ENCODE measurements around the gene IFNA8.
"Not testable (repeated sequence)": the region's sequence is repeated elsewhere in the genome, so short reads cannot be mapped to it uniquely, and the experiment has no call there.

Gene IFNA8

DNA sequence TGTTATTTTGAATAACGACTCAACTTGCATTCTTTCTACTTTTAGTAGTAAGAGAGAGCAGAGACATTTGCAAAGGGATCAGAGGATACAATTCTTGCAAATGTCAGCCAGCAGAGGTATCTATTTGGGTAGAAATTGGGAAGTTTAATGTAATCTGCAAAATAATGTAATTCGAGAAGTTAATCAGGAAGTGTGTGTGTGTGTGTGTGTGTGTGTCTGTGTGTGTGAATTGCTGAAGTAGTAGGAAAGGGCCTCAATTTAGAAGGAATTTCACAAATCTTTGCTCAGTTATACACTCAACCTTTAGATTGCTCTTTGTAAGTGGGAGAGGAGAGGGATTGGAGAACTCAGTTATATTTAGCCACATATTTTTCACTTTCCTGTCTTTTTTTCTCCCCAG lies 20.3 kb downstream of the IFNA8 start:
- DNase-seq: no peak

DNA sequence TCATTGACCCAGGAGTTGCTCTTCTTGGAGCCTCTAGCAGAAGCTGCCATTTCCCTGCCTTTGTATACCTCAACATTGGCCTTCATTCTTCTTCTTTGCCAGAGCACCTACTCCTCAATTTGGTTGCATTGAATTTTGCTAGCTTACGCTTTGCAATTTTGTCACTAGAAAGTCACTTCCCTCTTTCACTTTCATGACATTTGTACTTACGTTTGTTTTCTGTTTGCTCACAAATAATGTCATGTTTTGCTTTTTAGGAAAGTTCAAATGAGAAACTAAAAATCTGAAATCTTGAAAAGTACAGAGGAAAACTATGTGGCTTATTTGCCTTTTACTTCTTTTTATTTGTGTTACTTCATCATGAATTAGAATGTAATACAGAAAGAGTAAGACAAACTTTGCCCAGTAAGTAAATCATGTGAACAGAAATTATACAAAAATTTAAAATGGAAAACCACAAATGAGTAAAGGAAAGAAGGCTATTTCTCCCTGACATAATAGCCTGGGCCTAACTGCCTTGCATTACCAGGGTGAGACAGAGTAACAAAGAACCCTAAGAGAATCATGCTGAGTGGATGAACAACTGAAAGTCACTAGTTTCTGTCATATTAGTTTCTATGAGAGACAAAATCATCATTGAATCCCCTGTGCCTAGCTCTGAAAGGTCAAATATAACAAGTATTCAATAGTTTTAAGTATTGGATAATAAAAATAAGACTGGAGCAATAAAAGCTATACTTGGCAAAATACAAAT lies 23.9 kb downstream of the IFNA8 start:
- no peak for DNase-seq

- DNase-seq: peak; percentile 67
Measured at GRCh38 chr9:21434202-21435014, 25.5 kb downstream of the IFNA8 start.

- DNase-seq: not testable (repeated sequence)
Measured at GRCh38 chr9:21435015-21435383, 26.1 kb downstream of the IFNA8 start.

DNA sequence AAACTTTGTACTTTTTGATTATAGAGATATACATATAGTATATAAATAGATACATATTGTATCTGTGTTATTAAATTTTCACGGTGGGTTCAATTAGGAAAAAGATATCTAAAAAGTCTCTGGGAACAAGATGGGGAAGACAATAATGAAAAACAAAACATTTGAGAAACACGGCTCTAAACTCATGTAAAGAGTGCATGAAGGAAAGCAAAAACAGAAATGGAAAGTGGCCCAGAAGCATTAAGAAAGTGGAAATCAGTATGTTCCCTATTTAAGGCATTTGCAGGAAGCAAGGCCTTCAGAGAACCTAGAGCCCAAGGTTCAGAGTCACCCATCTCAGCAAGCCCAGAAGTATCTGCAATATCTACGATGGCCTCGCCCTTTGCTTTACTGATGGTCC lies 31.2 kb downstream of the IFNA8 start, which contains the start of gene IFNA1:
TSS of gene IFNA1 (plus strand) at position 301 of the 400 bp plus-strand sequence. CDS start at position 370, 69 bp downstream.
- no peak for DNase-seq

DNA sequence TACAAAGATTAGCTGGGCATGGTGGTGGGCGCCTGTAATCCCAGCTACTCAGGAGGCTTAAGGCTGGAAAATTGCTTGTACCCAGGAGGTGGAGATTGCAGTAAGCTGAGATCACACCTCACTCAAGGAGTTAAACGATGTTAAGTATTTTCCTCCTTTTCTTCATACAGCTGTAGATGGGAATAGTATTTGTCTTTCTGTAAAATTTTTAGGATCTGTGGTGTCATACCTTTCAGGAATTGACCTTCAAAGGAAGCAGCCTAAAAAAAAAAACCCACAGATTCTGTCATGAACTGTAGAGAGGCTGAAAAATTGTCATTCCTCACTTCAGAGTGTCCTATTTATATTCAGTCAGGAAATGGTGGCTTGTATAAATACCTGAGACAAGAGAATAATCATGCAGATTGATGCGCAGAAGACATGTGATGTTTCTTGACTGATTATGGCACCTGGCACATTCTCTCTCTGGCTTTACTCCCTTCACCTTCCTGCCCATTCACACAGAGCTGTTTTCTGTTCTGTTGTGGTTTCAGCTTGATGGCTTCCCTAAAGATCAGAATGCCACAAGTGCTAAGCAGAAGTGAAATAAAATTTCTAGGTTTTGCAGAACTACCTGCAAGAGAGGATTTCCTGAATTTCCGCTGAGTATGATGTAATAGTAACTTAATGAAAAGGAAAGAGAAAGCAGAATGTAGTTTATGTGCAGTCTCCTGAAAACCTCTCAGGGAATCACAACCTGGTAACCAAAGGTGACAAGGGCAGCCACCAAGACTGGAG lies 35.1 kb downstream of the IFNA8 start:
- DNase-seq: no peak

DNA sequence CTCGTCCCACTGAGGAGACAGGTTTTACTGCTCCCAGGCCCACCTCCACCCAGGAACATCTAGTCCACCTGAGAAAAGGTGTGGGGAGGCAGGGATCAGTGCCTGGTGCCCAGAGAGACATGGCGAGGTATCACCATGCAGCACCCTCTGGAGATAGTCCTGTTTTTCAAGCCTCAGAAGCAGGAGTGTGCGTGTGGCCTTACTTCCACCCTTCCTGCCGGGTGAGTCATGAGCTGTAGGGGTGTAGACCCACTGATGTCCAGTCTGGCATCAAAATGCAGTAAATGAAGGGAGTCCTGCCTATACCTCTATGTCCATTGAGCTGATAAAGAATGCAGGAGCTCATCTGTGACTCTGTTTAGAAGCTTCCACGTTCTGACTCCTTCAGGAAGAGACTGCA lies 40.4 kb downstream of the IFNA8 start:
- DNase-seq: not testable (repeated sequence)

DNA sequence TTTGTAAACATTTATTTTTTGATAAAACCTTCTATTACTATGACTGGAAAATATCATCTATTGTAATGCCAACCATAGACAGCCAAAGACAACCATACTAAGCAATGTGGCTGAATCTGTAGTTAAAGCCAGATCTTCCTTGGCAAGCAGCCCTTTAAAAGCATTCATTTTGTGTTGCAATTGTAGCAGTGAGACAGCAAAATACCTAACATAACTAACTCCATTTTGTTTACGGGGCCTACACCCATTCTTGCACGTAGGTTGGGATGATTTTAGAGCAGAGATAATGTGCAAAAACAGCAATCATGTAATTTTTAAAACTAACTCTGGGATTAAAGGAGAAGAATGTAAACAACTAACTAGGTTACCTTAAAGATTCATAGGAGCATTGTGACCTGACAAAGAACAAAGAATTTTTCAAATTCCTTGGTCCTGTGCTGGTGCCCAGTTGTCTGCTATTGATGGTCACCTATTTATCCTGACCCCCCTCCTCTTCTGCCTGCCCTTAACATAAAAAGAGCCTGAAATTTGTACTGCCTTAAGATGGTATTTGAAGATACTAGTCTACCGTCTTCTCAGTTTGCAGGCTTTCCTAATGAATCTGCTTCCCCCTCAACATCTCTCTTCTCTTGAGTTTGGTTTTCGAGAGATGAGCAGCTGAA lies 41.9 kb downstream of the IFNA8 start:
- no peak for DNase-seq

GRCh38 chr9:21452681-21453080 lies 43.8 kb downstream of the IFNA8 start:
- no peak for DNase-seq

GRCh38 chr9:21454149-21454548 lies 45.2 kb downstream of the IFNA8 start:
- DNase-seq: no peak

GRCh38 chr9:21455320-21455719 lies 46.4 kb downstream of the IFNA8 start:
- peak; percentile 16 for DNase-seq

Measured in hematopoietic multipotent progenitor cell treated with erythropoietin and hydrocortisone succinate and interleukin-3 and kit ligand, for 8 days (in vitro differentiated cells).